Cardiac fibroblast (primary cell): ENCODE results near the gene PDGFA.

Source experiments
- DNase-seq, 2 donors: peaks; one replicate each; pipeline versions ENCODE4 v3.0.0 to v3.0.0-alpha.2; 2010; ENCODE audit warnings: low read depth in 2 of 2
- H3K4me3 ChIP-seq, 2 donors: replicated peaks in 1 of 2; 1 replicate in 1 of 2; 2 replicates in 1 of 2; pipeline ENCODE4 v1.5.1; 2011; ENCODE audit warnings: low read depth in 2 of 2, low read length in 2 of 2, mild to moderate bottlenecking in 2 of 2, moderate library complexity in 1 of 2
- TF ChIP-seq, protein P1 (sequence below): IDR thresholded peaks from one replicate; pipeline ENCODE4 v1.5.1; 2011; ENCODE audit warnings: low read depth, mild to moderate bottlenecking, low read length, inconsistent platforms

Gene PDGFA

DNA sequence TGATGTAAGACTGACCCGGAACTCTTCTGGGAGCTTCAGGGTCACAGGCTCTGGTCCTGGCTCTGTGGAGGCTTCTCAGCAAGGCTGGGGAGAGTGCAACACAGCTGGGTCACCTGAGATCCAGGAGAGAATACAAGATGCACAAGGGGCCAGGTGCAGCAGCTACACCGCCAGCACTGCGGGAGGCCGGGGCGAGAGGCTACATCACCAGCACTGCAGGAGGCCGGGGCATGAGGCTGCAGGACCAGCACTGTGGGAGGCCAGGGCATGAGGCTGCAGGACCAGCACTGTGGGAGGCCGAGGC, 44.3 kb downstream of the PDGFA start:
- TF ChIP-seq, protein P1, sequence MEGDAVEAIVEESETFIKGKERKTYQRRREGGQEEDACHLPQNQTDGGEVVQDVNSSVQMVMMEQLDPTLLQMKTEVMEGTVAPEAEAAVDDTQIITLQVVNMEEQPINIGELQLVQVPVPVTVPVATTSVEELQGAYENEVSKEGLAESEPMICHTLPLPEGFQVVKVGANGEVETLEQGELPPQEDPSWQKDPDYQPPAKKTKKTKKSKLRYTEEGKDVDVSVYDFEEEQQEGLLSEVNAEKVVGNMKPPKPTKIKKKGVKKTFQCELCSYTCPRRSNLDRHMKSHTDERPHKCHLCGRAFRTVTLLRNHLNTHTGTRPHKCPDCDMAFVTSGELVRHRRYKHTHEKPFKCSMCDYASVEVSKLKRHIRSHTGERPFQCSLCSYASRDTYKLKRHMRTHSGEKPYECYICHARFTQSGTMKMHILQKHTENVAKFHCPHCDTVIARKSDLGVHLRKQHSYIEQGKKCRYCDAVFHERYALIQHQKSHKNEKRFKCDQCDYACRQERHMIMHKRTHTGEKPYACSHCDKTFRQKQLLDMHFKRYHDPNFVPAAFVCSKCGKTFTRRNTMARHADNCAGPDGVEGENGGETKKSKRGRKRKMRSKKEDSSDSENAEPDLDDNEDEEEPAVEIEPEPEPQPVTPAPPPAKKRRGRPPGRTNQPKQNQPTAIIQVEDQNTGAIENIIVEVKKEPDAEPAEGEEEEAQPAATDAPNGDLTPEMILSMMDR, result no peak
- DNase-seq, result no peak
- H3K4me3 ChIP-seq, result no peak overlapping the region

DNA sequence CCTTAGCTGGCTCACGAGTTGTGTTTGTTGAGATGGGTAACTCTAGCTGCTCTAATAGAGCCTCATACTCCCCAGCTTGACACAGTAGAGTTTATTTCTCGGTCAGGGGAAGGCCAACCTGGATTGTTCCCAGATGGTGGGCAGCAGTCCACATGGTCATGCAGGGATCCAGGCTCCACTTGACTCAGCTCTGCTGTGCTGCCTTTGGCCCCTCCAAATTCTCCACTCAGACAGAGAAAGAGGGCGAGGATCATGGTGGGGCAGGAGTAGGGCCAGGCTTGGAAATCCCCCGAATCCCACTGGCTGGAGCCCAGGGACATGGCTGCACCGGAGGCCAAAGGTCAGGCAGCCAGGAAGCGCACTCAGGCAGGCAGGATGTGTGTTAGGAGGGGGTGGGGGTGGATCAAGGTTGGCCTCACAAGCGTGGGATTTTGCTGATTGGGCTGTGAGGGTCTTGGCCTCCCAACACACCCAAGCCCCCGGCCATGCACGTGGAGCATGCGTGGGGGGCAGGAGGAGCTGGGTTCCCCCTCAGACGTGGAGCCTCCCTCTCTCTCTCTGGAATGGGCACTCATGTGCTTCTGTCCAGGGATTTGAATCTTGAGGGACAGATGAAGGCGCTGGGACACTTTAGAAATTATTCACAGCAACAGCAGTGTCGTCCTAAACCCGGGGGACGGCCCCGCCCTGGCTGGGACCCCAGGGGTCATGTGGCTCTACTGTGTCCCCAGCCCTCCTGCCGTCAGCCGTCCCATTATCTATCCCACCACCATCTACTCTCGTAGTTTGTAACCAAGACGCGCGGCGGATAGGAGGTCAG, 44.8 kb downstream of the PDGFA start:
- no peak for DNase-seq
- TF ChIP-seq, protein P1, result no peak
- H3K4me3 ChIP-seq, result no peak overlapping the region

DNA sequence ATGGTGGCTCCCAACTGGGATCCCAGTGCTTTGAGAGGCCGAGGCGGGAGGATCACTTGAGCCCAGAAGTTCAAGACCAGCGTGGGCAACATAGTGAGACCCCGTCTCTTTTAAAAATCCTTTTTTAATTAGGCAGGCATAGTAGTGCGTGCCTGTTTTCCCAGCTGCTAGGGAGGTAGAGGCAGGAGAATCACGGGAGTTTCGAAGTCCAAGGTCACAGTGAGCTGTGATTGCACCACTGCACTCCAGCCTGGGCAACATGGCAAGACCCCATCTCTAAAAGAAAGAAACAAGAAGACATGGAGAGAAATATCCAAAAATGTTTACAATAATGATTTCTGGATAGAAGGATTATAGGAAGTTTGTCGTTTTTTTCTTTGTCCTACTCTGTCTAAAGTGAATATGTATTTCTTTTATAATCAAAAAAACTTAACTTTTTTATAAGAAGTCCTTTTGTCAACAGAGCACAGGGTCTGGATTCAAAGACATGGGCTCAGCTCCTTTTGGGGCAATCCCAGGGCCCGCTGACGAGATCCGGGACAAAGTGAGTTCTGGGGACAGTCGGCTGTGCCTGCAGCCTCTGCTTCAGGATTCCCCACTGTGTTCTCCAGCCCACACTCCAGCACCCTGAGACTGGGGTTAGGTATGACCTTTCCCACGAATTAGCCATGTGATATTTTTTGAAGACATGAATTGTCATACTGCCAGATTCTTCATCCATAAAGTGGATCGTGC, 45.6 kb downstream of the PDGFA start:
- DNase-seq, result no peak
- no peak overlapping the region for H3K4me3 ChIP-seq
- TF ChIP-seq, protein P1, result no peak

DNA sequence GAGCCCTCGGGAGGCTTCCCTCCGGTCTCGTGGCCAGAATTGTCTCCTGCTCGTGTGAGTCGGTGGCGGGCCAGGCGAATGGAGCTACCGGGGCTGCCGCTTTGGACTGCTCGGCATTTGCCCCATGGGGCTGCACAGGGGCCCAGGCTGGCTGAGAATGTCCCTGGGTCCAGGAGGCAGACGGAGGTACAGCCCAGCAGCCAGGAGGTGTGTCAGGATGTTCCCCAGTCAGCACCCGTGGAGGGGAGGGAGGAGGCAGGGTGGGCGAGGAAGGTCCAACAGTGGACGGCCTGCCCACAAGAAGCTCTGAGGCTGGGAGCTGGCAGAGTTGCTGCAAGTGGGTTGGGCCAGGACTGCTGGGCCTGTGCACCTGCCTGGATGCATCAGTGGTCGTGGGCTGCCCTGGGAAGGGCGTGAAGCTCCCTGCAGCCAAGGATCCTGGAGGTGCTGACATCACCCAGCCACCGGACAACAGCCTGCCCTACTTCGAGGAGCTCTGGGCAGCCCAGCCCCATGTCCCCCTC, 46.4 kb downstream of the PDGFA start:
- DNase-seq, result no peak
- H3K4me3 ChIP-seq, result no peak overlapping the region
- TF ChIP-seq, protein P1, result no peak

DNA sequence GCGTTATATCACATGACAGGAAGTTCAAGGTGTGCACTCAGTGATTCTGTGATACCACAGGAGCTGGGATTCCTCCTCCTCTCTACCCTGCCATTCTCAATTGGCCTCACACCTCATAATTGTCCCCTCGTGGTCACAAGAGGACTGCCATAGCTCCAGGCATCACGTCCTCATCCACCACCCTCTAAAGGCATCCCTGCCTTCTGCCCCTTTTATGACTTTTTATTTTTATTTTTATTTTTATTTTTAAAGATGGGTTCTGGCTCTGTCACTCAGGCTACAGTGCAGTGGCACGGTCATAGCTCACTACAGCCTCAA, 47.0 kb downstream of the PDGFA start:
- H3K4me3 ChIP-seq, result no peak overlapping the region
- DNase-seq, result no peak
- TF ChIP-seq, protein P1, result no peak

DNA sequence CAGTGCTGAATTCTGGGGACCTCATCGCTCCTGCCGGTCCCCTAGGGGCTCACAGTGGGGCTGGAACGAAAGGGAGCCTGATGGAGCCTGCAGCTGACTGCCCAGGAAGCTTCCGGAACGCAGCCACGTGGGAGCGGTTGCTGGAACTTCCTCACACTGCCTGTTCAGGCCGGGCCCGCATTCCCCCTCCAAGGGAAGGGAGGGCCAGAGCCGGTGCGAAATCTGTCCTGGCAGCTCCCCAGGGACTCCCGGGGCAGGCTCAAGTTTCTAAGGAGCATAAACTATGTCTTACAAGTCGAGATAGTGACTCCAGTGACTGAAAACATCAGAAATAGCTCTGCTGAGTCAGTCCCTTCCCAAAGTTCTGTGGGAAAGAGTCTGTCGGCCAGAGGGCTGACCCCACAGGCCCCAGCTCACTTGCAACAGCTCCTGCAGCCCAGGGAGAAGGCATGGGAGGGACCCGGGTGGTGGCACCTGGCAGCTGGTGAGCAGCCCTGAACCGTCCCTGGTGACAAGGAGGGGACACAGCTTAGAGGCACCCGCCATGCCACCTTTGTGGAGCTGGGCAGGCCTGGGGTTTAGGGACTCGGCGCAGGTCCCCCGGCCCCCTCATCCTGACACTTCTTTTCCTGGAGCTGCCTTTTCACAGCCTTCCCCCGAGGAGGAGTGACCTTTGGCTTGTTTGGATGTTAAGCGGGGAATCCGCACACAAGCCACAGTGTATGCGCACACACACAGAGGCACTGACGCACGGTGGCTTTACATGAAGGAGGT, 47.6 kb downstream of the PDGFA start:
- no peak overlapping the region for H3K4me3 ChIP-seq
- DNase-seq, result peak; percentile 95 to 99
- TF ChIP-seq, protein P1, result no peak
